Measurements from ENCODE around the gene SMTN.

- no peak for TF ChIP-seq CTCF (IDR thresholded peaks at IDR 0.05)
- TF ChIP-seq POLR2A (IDR thresholded peaks at IDR 0.05): no peak
Measured at GRCh38 chr22:31124811-31125465, 43.8 kb downstream of the SMTN start.
